Pancreas (tissue), 10 donors: Measurements from ENCODE around the gene SMARCD1. TPM values are rescaled to one million over a fixed set of nuclear protein-coding genes. Genes with fewer than 3 reads are reported as not detected.

ENCODE experiments used
- ATAC-seq, 4 donors: fragments of 200-7000 bp; cut with Tn5 transposase; one replicate each; pipeline versions ENCODE4 v1.8.0 to v1.9.1; 2020; ENCODE audit warnings: mild to moderate bottlenecking in 4 of 4, moderate library complexity in 4 of 4
- DNase-seq, 6 donors: peaks; one replicate each; pipeline ENCODE4 v3.0.0-alpha.2; 2020
- FAIRE-seq: peaks from 2 replicates; lab custom pipeline; 2012; peaks lifted over from hg19 to GRCh38; lab: Jason Lieb, UNC
- H3K27ac ChIP-seq, 4 donors: fragments of 200-600 bp; sonication (generic); 1 replicate in 3 of 4; 2 replicates in 1 of 4; pipeline versions ENCODE4 v1.5.0 to v1.8.0; 2020
- H3K27me3 ChIP-seq, 4 donors: fragments of 200-600 bp; one replicate each; pipeline ENCODE4 v1.8.0; 2021
- H3K36me3 ChIP-seq, 3 donors: fragments of 200-600 bp; sonication (generic) in 1 of 3; one replicate each; pipeline versions ENCODE4 v1.5.0 to v1.8.0; 2020 to 2021
- H3K4me1 ChIP-seq, 3 donors: fragments of 200-600 bp; one replicate each; pipeline ENCODE4 v1.8.0; 2021
- H3K4me3 ChIP-seq, 4 donors: fragments of 200-600 bp; sonication (generic) in 2 of 4; one replicate each; pipeline versions ENCODE4 v1.5.0 to v1.8.0; 2020 to 2021
- H3K9me3 ChIP-seq, 4 donors: fragments of 200-600 bp; one replicate each; pipeline ENCODE4 v1.8.0; 2021
- WGBS, 2 donors: extraction: QIAGEN DNeasy Blood & Tissue Kit; methylation state at CpG; one replicate each; pipeline ENCODE4 v1.1.7; 2013; 5-methylcytosine and 5-hydroxymethylcytosine counted together
- intact Hi-C, 3 donors: fragments of 100-400 bp; cut with DNase I; formaldehyde crosslinking; loops; one replicate each; pipeline versions ENCODE4 v1.11.1 to v1.14.2; 2022
- polyA plus RNA-seq, 2 donors: library from polyadenylated mRNA; stranded (reverse); fragments of 200-250 nt; gene quantifications; one replicate each; pipeline ENCODE4 v1.2.3, GENCODE V29; 2013
- total RNA-seq, 6 donors: library from RNA; stranded (reverse); fragmentation: NEBNext Ultra II Directional in 4 of 6; extraction: Animal tissue kit (Norgen Biotek cat#: 25700) in 4 of 6; gene quantifications; one replicate each; pipeline versions ENCODE4 v1.2.1 to v1.2.4, GENCODE V29; 2021 to 2023
- TF ChIP-seq, protein P1 (sequence below), 4 donors: fragments of 200-600 bp; sonication (generic) in 3 of 4; IDR thresholded peaks; one replicate each; pipeline versions ENCODE4 v1.5.0 to v1.8.0; 2021; ENCODE audit warnings: antibody characterized with exemption in 4 of 4
- donor health status: healthy with polysubstance abuse.
- donor health status: DM: no; HTN: no; CAD: no; lungs with moderate emphysema.
- donor health status: DM: no; HTN: no; CAD: no.
- donor health status: control.
- donor health status: control.
- donor health status: Bipolar disorder and iron deficiency.
- donor health status: DM: yes; HTN: yes; CAD: no.
- donor health status: DM: no; HTN: no; CAD: no.
- donor health status: DM: no; HTN: no; CAD: no.
- donor health status: DM: yes; HTN: yes; CAD: no.

SMARCD1 gene
- total and polyA plus RNA-seq, 8 donors: 12.5 to 22.8 (median 15.4) TPM

GRCh38 chr12:50061946-50062686 lies 23.0 kb upstream of the SMARCD1 start:
- FAIRE-seq (no peak), ATAC-seq (no peak), DNase-seq (no peak)
- H3K4me3 ChIP-seq: no peak overlapping the region
- no peak overlapping the region for H3K27ac ChIP-seq
- WGBS, 2 donors: 56 to 65% methylated on average over 6 of the region's 6 CpGs
- intact Hi-C loops: loop anchor here in 2 of 3 donors (5.0 to 10.0 kb wide), 2 partner anchors 90 to 197 kb away; partner anchors contain the start of gene AQP6 (in 1 of the 2)
- peaks cover 0 to under 1% (median 0%) of the 10 kb centered on the region in 3 donors for H3K4me1 ChIP-seq
- no peaks in the 10 kb centered on the region for H3K36me3 ChIP-seq
- no peaks in the 10 kb centered on the region for H3K9me3 ChIP-seq
- no peaks in the 10 kb centered on the region for H3K27me3 ChIP-seq
- TF ChIP-seq, protein P1, sequence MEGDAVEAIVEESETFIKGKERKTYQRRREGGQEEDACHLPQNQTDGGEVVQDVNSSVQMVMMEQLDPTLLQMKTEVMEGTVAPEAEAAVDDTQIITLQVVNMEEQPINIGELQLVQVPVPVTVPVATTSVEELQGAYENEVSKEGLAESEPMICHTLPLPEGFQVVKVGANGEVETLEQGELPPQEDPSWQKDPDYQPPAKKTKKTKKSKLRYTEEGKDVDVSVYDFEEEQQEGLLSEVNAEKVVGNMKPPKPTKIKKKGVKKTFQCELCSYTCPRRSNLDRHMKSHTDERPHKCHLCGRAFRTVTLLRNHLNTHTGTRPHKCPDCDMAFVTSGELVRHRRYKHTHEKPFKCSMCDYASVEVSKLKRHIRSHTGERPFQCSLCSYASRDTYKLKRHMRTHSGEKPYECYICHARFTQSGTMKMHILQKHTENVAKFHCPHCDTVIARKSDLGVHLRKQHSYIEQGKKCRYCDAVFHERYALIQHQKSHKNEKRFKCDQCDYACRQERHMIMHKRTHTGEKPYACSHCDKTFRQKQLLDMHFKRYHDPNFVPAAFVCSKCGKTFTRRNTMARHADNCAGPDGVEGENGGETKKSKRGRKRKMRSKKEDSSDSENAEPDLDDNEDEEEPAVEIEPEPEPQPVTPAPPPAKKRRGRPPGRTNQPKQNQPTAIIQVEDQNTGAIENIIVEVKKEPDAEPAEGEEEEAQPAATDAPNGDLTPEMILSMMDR (IDR thresholded peaks at IDR 0.05): no peak

GRCh38 chr12:50062728-50063460 lies 22.2 kb upstream of the SMARCD1 start:
- intact Hi-C loops: loop anchor here in 2 of 3 donors (5.0 to 10.0 kb wide), 2 partner anchors 91 to 198 kb away; partner anchors contain the start of gene AQP6 (in 1 of the 2)
- no peak for FAIRE-seq
- no peaks in the 10 kb centered on the region for H3K9me3 ChIP-seq
- H3K27me3 ChIP-seq: no peaks in the 10 kb centered on the region
- WGBS, 2 donors: 70 to 72% methylated on average over 5 of the region's 5 CpGs
- H3K27ac ChIP-seq: no peak overlapping the region
- no peak for DNase-seq
- TF ChIP-seq, protein P1 (IDR thresholded peaks at IDR 0.05): no peak
- ATAC-seq: no peak
- H3K4me1 ChIP-seq: no peaks in the 10 kb centered on the region
- no peak overlapping the region for H3K4me3 ChIP-seq
- H3K36me3 ChIP-seq: no peaks in the 10 kb centered on the region

- Histone ChIP-seq H3K4me3 (no peak overlapping the region), H3K27me3 (no peaks in the 10 kb centered on the region), H3K4me1 (no peaks in the 10 kb centered on the region), H3K36me3 (no peaks in the 10 kb centered on the region), H3K9me3 (no peaks in the 10 kb centered on the region), H3K27ac (no peak overlapping the region)
- 62 to 78% methylated on average over 3 of the region's 3 CpGs for WGBS, 2 donors
- TF ChIP-seq, protein P1 (IDR thresholded peaks at IDR 0.05): no peak
- no peak for FAIRE-seq
- no peak for DNase-seq
- intact Hi-C loops: loop anchor here in 1 of 3 donors (10.0 kb wide), 1 partner anchor 201 kb away; no protein-coding TSS in a partner anchor
- no peak for ATAC-seq
These were observed 19.3 kb upstream of the SMARCD1 start for GRCh38 chr12:50065726-50066310.

DNA sequence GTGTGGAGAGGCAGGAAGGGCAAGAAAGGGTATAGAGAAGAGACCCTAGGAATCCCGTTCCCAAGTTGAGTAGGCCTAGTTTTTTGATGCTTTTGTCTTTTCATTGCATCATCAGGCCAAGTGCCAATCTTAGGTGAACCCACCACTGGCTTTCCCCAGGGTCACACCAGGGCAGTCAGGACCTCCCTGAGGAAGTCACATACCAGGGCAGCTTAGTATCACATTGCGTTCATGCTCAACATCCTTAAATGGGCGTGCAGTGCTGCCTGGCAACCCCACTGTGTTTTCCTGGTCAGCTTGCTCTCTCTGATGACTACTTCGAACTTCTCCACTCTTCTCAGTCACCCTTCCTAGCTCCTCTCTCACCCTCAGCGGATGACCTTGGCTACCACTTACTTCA lies 18.7 kb upstream of the SMARCD1 start:
- H3K4me1 ChIP-seq: no peaks in the 10 kb centered on the region
- TF ChIP-seq, protein P1 (IDR thresholded peaks at IDR 0.05): no peak
- ATAC-seq (no peak), FAIRE-seq (no peak), DNase-seq (no peak)
- no peak overlapping the region for H3K27ac ChIP-seq
- H3K36me3 ChIP-seq: no peaks in the 10 kb centered on the region
- H3K4me3 ChIP-seq: no peak overlapping the region
- H3K9me3 ChIP-seq: no peaks in the 10 kb centered on the region
- H3K27me3 ChIP-seq: no peaks in the 10 kb centered on the region
- intact Hi-C loops: loop anchor here in 1 of 3 donors (10.0 kb wide), 1 partner anchor 202 kb away; no protein-coding TSS in a partner anchor
- 55 to 69% methylated on average over 5 of the region's 5 CpGs for WGBS, 2 donors
